ENCODE measurements around the gene PIP4K2A.

The PIP4K2A gene

DNA sequence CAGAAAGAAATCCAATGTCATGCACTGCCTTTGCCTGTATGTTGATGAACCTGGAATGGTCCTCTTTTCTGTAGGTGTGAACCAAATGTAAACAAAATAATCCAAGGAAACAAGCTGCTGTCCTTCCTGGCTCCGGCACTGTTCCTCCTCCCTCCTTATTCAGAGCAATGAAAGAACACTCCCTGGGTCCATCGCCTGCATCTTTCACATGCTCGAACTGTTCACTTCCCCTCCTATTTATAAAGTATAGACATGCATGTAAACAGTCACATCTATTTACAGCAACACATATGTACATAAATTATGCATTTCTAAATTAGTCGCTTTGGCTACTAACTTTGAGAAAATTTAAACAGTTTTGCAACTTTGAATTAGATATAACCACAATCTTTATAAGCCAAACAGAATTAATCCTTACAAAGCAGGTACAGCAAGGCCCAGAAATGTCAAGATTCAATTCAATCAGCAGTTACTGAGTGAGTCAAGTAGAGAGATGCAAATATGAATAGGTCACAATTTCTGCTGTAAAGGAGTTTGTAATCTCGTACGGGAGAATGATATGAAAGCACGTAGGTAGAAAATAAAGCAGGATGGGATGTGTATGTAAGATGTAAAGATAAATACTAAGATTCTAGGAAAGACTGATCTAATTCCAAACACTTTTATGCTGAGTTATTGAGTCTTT is 162.6 kb downstream of the PIP4K2A start:
- TF ChIP-seq, protein P1, sequence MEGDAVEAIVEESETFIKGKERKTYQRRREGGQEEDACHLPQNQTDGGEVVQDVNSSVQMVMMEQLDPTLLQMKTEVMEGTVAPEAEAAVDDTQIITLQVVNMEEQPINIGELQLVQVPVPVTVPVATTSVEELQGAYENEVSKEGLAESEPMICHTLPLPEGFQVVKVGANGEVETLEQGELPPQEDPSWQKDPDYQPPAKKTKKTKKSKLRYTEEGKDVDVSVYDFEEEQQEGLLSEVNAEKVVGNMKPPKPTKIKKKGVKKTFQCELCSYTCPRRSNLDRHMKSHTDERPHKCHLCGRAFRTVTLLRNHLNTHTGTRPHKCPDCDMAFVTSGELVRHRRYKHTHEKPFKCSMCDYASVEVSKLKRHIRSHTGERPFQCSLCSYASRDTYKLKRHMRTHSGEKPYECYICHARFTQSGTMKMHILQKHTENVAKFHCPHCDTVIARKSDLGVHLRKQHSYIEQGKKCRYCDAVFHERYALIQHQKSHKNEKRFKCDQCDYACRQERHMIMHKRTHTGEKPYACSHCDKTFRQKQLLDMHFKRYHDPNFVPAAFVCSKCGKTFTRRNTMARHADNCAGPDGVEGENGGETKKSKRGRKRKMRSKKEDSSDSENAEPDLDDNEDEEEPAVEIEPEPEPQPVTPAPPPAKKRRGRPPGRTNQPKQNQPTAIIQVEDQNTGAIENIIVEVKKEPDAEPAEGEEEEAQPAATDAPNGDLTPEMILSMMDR (IDR thresholded peaks at IDR 0.05; ENCODE audit: low read depth, low read length, missing control alignments), result no peak
- in situ Hi-C loops (cut with HindIII; ENCODE audit: low sequenced_read_pairs), result loop anchor here (25.0 kb wide), 1 partner anchor 240 kb away; the partner anchor contains the start of genes BMI1 and COMMD3
- no peak overlapping the region for H3K4me3 ChIP-seq (ENCODE audit: low read depth, low read length)
- no peak for DNase-seq (ENCODE audit: low read depth)

DNA sequence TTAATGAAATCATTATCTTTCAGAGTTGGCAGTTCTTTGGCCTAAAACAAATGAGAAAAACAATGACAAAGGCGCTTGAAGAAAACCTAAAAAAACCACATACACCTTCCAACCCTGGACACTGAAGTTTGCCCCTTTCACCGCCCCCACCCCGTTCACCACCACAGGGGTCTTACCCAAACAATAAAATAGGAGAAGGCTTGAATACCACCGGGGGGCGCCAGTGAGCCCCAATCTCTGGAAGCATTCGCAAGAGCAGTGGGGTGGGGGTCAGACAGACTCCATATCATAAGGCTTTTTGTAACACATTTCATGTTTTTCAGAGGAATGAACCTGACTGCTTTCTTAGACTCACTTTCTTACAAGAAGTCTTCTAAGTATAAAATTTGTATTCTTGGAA is 163.6 kb downstream of the PIP4K2A start:
- DNase-seq (ENCODE audit: low read depth), result no peak
- in situ Hi-C loops (cut with HindIII; ENCODE audit: low sequenced_read_pairs), result loop anchor here (25.0 kb wide), 1 partner anchor 238 kb away; the partner anchor contains the start of genes BMI1 and COMMD3
- no peak overlapping the region for H3K4me3 ChIP-seq (ENCODE audit: low read depth, low read length)
- TF ChIP-seq, protein P1 (IDR thresholded peaks at IDR 0.05; ENCODE audit: low read depth, low read length, missing control alignments), result peak; percentile 52

DNA sequence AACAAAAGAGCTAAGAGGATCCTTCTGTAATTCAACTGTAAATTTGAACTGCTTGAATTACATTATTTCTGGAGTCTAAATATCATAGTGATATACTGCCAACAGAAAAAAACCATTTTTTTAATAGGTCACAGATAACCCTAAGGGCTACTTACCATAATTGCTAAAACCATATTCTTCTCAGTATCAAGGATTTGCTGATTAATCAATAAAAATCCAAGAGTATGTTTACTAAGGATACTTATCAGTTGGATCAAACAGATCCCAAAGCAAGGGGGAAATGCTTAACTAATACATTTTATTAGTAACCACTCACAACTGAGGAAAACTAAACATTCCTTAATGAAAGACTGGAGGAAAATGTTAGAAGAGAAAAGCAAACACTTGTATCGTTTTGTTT is 166.0 kb downstream of the PIP4K2A start:
- H3K4me3 ChIP-seq (ENCODE audit: low read depth, low read length), result no peak overlapping the region
- in situ Hi-C loops (cut with HindIII; ENCODE audit: low sequenced_read_pairs), result no loop called here
- DNase-seq (ENCODE audit: low read depth), result no peak
- TF ChIP-seq, protein P1 (IDR thresholded peaks at IDR 0.05; ENCODE audit: low read depth, low read length, missing control alignments), result no peak

DNA sequence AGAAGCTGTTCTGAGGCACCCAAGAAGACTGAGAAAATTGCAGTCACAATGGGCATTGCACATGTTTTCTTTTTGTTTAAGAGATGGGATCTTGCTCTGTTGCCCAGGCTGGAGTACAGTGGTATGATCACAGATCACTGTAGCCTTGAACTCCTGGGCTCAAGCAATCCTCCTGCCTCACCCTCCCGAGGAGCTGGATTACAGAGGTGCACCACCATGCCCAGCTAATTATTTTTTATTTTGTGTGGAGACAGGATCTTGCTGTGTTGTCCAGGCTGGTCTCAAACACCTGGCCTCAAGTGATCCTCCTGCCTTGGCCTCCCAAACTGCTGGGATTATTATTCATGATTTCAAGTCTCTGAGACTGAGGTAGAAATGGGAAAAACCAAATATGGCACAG is 168.7 kb downstream of the PIP4K2A start:
- H3K4me3 ChIP-seq (ENCODE audit: low read depth, low read length), result no peak overlapping the region
- DNase-seq (ENCODE audit: low read depth), result no peak
- in situ Hi-C loops (cut with HindIII; ENCODE audit: low sequenced_read_pairs), result no loop called here
- TF ChIP-seq, protein P1 (IDR thresholded peaks at IDR 0.05; ENCODE audit: low read depth, low read length, missing control alignments), result no peak

DNA sequence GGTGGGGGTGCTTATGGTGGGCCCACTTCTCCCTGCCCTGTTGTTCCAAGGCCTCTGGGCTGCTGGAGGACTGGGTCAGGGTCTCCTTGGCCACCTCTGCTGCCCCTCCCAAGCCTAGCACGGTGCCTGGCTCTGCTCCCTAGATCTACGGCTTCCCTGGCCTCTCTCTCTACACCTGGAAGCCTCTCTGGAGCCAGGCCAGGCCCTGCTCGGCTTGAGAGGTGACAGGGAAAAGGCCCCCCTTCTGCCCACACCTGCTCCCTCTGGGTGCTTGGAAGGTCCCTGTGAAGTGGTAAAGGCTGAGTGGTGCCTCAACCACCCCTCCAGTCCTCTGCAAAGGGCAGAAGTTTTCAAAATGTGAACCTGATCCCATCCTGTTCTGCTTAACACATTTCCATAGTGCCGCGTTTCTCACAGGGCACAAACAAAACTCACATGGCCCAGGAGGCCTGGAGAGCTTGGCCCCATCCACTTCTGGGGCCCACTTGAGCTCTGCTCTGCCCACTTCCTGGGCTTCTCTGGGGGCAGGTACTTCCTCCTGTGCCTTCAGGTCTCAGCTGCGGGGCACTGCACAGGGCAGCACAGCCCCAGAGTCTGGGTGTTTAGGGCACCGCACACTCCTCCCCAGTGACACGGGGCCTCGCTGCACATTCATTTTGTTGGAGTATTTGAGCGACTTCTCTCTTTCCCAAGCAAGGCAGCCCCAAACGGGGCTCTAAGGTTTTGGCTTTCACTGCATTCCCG is 169.9 kb downstream of the PIP4K2A start:
- no peak for DNase-seq (ENCODE audit: low read depth)
- in situ Hi-C loops (cut with HindIII; ENCODE audit: low sequenced_read_pairs), result no loop called here
- TF ChIP-seq, protein P1 (IDR thresholded peaks at IDR 0.05; ENCODE audit: low read depth, low read length, missing control alignments), result no peak
- no peak overlapping the region for H3K4me3 ChIP-seq (ENCODE audit: low read depth, low read length)

DNA sequence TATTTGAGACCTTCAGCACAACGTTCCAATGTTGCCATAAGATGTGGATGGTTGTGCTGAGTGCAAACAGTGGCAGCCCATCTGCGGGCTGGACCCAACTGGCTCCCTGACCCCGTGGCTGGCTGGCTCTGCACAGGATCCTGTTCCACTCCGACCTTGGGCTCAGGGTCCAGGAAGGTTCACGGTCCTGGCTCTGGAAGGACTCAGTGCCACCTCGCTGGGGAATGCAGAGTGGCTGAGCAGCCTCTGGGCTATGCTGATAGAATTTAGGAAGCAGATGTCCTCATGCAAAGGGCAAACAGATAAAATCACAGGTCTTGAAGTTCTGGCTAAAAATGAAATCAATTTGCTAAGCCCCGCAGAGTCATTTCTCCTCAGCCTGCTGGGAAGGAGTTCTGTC is 171.6 kb downstream of the PIP4K2A start:
- H3K4me3 ChIP-seq (ENCODE audit: low read depth, low read length), result no peak overlapping the region
- TF ChIP-seq, protein P1 (IDR thresholded peaks at IDR 0.05; ENCODE audit: low read depth, low read length, missing control alignments), result no peak
- in situ Hi-C loops (cut with HindIII; ENCODE audit: low sequenced_read_pairs), result no loop called here
- DNase-seq (ENCODE audit: low read depth), result no peak
